Activated T-cell treated with anti-CD3 and anti-CD28 coated beads, Interleukin-2, amount 50 U/mL, for 72 hours (primary cell): Measurements from ENCODE around the gene SLC35A3. TPM values are rescaled to one million over a fixed set of nuclear protein-coding genes. Genes with fewer than 3 reads are reported as not detected.

Experiments
- ATAC-seq, 2 donors: fragments of 150-1000 bp; cut with Tn5 transposase; replicated peaks in 1 of 2; 2 replicates each; pipeline ENCODE4 v1.10.0; 2021; ENCODE audit warnings: moderate library complexity in 2 of 2, mild to moderate bottlenecking in 1 of 2
- DNase-seq, 2 donors: peaks; one replicate each; pipeline ENCODE4 v3.0.0; 2021 to 2022; ENCODE audit warnings: mixed read lengths in 1 of 2
- H3K27ac Mint-ChIP-seq: one replicate; pipeline ENCODE4 v1.8.0; 2022; ENCODE audit warnings: mild to moderate bottlenecking, moderate library complexity, mixed read lengths
- H3K27me3 Mint-ChIP-seq: one replicate; pipeline ENCODE4 v1.8.0; 2022; ENCODE audit warnings: low read depth, mixed read lengths
- H3K36me3 Mint-ChIP-seq, 2 donors: one replicate each; pipeline ENCODE4 v1.8.0; 2022; ENCODE audit warnings: mixed read lengths in 2 of 2, mild to moderate bottlenecking in 1 of 2; ENCODE audit not compliant: insufficient read depth in 2 of 2
- H3K4me1 Mint-ChIP-seq: one replicate; pipeline ENCODE4 v1.8.0; 2022; ENCODE audit warnings: low read depth, mixed read lengths
- H3K4me3 Mint-ChIP-seq, 2 donors: one replicate each; pipeline ENCODE4 v1.8.0; 2022; ENCODE audit warnings: mild to moderate bottlenecking in 2 of 2, mixed read lengths in 2 of 2, moderate library complexity in 2 of 2
- H3K9me3 Mint-ChIP-seq, 2 donors: one replicate each; pipeline ENCODE4 v1.8.0; 2022; ENCODE audit warnings: mixed read lengths in 2 of 2
- total RNA-seq, 2 donors: library from RNA; stranded (reverse); gene quantifications; one replicate each; pipeline ENCODE4 v1.2.3, GENCODE V29; 2022

The SLC35A3 gene
- total RNA-seq, 2 donors from 2014 or later, result 17.2 to 19.2 TPM

DNA sequence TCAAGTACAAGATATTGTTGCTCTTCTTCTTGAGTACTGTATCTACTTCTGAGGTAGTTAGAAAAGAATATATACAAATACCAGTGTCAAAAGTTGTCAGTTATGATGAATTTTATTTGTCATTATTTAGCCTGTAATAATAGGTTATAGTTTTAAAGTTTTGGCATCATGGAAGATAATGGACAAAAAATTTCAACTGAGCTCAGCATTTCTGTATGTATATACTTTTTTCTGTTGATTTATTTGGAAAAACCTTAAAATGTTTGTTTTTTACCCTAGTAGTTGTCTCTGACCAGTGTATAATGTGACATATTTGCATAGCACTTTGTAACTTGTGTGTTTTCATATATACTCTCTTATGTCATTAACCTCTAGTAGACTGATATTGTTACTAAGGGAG lies 11.1 kb downstream of the SLC35A3 start:
- no peaks in the 10 kb centered on the region for H3K27me3 Mint-ChIP-seq
- no peak overlapping the region for H3K4me3 Mint-ChIP-seq
- peaks cover 2 to 9% of the 10 kb centered on the region in 2 donors for H3K36me3 Mint-ChIP-seq
- H3K9me3 Mint-ChIP-seq, result peaks cover 0 to 2% of the 10 kb centered on the region in 2 donors
- H3K4me1 Mint-ChIP-seq, result no peaks in the 10 kb centered on the region
- DNase-seq, result no peak
- no peak overlapping the region for H3K27ac Mint-ChIP-seq
- ATAC-seq, result no peak

DNA sequence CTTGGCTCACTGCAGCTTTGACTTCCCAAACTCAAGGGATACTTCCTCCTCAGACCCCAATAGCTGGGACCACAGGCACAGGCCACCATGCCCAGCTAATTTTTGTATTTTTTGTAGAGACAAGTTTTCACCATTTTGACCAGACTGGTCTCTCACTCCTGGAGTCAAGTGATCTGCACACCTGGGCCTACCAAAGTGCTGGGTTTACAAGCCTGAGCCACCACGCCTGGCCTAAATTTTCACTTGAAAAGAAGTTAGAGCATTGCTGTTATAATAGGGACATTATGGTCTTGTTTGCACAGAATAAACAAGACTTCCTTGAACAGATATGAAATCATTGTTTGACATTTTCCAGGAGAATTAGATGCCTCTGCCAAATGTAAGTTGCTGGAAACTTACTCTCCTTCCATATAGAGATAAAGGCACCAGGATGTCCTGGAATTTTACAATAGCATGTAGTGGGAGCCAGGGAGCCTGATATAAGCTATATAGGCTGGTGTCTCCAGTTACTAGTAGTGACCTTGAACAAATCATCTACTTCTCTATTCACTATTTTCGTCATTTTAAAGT lies 16.9 kb downstream of the SLC35A3 start:
- Mint-ChIP-seq H3K27ac (no peak overlapping the region), H3K27me3 (no peaks in the 10 kb centered on the region), H3K4me3 (no peak overlapping the region), H3K9me3 (peaks cover 0 to 2% of the 10 kb centered on the region in 2 donors), H3K36me3 (peaks cover 5 to 17% of the 10 kb centered on the region in 2 donors), H3K4me1 (no peaks in the 10 kb centered on the region)
- no peak for ATAC-seq
- DNase-seq, result no peak

DNA sequence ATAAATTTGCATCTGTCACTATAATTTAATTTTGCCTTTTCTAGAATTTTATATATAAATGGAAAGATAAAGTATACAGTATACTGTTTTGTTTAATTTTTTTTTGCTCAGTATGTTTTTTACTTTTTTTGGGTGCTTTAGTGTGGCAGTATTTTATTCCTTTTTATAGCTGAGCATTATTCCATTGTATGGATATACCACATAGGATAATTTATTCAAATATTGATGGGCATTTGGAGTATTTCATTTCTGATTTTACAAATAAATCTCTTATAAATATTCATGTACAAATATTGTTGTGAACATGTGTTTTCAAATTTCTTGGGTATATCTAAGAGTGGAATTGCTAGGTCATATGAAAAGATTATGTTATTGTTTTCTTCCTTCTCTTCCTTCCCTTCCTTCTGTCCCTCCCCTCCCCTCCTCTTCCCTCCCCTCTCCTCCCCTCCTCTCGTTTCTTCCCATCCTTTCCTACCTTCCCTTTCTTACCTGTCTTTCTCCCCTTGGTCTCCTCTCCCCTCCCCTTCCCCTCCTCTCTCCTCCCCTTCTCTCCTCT lies 18.5 kb downstream of the SLC35A3 start:
- ATAC-seq, result no peak
- Mint-ChIP-seq H3K4me3 (no peak overlapping the region), H3K4me1 (peaks cover 10% of the 10 kb centered on the region), H3K9me3 (peaks cover 0 to 2% of the 10 kb centered on the region in 2 donors), H3K27me3 (no peaks in the 10 kb centered on the region), H3K27ac (no peak overlapping the region), H3K36me3 (peaks cover 3 to 31% of the 10 kb centered on the region in 2 donors)
- no peak for DNase-seq

DNA sequence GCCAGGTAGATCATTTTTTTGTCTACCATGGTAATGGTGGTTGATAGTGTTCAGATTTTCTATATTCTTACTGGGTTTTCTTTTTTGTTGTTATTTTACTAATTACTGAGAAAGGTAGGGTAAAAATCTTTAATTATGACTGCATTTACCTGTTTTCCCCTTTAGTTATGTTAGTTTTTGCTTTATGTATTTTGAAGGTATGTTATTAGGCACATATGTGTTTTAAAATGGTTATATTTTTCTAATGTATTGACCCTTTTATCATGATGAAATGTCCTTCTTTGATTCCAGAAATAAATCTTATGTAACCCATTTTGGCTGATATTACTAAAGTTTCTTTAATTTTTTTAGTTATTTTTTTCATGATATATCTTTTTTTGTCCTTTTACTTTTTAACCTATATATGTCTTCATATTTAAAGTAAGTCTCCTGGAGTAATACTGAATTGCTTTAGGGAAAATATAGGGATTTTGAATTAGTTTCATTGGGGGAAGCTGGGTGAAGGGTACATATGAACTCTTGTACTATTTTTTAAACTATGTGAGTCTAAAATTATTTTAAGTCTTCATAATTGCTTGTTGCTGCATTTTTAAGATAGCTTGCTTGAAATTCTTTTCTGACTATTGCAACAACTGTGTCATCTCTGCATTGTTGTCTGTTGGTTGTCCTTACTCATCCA lies 22.4 kb downstream of the SLC35A3 start:
- Mint-ChIP-seq H3K36me3 (peaks cover 5 to 33% of the 10 kb centered on the region in 2 donors), H3K27ac (peak overlapping the region; percentile 63)
- ATAC-seq, result no peak

DNA sequence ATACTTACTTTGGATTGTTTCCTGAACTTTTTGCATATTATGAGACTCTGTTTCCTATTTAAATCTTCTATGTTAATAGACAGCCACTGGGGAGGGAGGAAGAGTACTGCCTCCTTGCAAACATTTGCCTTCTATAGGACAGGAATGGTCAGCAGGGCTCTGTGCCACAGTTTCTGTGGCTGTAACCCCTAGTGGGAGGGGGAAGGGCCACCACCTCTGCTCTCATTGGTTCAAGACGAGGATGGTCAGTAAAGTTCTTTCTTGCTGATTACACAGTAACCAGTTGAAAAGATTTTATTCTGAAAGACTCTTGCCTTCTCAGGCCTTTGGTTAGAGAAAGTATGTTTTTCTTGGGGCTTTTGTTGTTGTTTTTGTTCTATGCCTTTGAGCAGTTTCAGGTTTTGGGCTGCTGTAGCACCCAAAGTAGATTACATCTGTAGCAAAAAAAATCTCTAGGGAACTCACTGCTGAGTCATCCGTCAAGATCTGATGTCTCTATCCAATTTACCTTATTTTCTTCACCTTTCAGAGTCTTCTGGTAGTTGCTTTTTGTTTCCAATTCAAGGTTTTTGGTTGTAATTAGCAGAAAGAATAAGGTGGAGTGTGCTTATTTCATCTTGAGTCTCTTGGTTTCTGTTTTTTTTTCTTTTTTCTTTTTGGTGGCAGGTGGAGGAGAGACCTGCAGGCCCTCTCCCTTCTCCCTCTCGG lies 23.1 kb downstream of the SLC35A3 start:
- Mint-ChIP-seq H3K4me3 (no peak overlapping the region), H3K27me3 (no peaks in the 10 kb centered on the region), H3K27ac (peak overlapping the region; percentile 63)

More for the DNA sequence above, 22.4 kb downstream of the SLC35A3 start:
- H3K27me3 Mint-ChIP-seq, result no peaks in the 10 kb centered on the region
- DNase-seq, result no peak
- no peak overlapping the region for H3K4me3 Mint-ChIP-seq
- H3K4me1 Mint-ChIP-seq, result peaks cover 12% of the 10 kb centered on the region
- no peaks in the 10 kb centered on the region for H3K9me3 Mint-ChIP-seq

DNA sequence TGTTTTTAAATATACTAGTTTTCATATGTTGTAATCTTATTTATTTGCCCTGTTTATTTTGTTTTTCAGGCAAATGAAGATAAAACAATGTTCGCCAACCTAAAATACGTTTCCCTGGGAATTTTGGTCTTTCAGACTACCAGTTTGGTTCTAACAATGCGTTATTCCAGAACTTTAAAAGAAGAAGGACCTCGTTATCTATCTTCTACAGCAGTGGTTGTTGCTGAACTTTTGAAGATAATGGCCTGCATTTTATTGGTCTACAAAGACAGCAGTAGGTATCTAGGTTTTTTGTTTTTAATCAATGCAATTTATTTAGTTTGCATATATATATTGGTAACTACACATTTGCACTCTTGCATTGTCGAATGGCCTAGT lies 23.7 kb downstream of the SLC35A3 start:
- DNase-seq, result no peak
- H3K4me3 Mint-ChIP-seq, result no peak overlapping the region
- peaks cover 12% of the 10 kb centered on the region for H3K4me1 Mint-ChIP-seq
- no peaks in the 10 kb centered on the region for H3K27me3 Mint-ChIP-seq
- H3K36me3 Mint-ChIP-seq, result peaks cover 5 to 33% of the 10 kb centered on the region in 2 donors
- H3K27ac Mint-ChIP-seq, result peak overlapping the region; percentile 57
- no peaks in the 10 kb centered on the region for H3K9me3 Mint-ChIP-seq
- ATAC-seq, result no peak

More for the DNA sequence above, 23.1 kb downstream of the SLC35A3 start:
- DNase-seq, result no peak
- H3K36me3 Mint-ChIP-seq, result peaks cover 5 to 33% of the 10 kb centered on the region in 2 donors
- H3K4me1 Mint-ChIP-seq, result peaks cover 12% of the 10 kb centered on the region
- no peak for ATAC-seq
- H3K9me3 Mint-ChIP-seq, result no peaks in the 10 kb centered on the region

DNA sequence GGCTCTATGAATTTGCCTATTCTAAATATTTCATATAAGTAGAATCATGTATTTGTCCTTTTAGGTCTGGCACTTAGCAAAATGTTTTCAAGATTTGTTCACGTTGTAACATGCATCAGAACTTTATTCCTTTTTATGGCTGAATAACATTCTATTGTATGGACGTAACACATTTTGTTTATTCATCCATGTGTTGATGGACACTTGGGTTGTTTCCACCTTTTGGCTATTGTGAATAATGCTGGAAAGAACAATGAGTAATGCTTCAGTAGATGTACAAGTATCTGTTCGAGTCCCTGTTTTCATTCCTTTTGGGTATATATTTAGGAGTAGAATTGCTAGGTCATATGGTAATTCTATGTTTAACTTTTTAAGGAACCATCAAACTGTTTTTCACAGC lies 24.7 kb downstream of the SLC35A3 start:
- DNase-seq (no peak), ATAC-seq (no peak)
- no peak overlapping the region for H3K4me3 Mint-ChIP-seq
- H3K4me1 Mint-ChIP-seq, result peaks cover 12% of the 10 kb centered on the region
- H3K36me3 Mint-ChIP-seq, result peaks cover 5 to 33% of the 10 kb centered on the region in 2 donors
- H3K9me3 Mint-ChIP-seq, result no peaks in the 10 kb centered on the region
- H3K27ac Mint-ChIP-seq, result no peak overlapping the region
- H3K27me3 Mint-ChIP-seq, result no peaks in the 10 kb centered on the region

DNA sequence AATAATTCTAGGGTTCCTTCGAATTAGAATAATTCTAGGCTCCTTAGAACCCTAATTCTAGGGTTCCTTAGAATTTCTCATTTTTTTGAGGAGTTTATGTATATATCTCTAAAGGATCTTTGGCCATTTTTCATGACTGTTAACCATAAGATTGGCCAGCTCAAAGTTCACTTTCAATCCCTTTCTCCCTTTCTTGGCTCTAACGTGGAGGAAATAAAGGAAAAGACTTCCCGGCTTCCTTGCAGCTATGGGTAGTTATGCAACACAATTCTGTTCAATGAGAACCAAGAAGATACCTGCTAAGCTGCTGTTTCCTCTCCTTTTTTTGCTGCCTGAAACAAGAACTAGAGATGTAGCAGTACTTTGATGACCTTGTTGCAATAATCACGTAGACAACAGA lies 27.2 kb downstream of the SLC35A3 start:
- no peak for DNase-seq
- Mint-ChIP-seq H3K9me3 (no peaks in the 10 kb centered on the region), H3K4me1 (peaks cover 12% of the 10 kb centered on the region), H3K27me3 (no peaks in the 10 kb centered on the region), H3K4me3 (no peak overlapping the region), H3K27ac (no peak overlapping the region), H3K36me3 (peaks cover 2 to 29% of the 10 kb centered on the region in 2 donors)
- no peak for ATAC-seq

DNA sequence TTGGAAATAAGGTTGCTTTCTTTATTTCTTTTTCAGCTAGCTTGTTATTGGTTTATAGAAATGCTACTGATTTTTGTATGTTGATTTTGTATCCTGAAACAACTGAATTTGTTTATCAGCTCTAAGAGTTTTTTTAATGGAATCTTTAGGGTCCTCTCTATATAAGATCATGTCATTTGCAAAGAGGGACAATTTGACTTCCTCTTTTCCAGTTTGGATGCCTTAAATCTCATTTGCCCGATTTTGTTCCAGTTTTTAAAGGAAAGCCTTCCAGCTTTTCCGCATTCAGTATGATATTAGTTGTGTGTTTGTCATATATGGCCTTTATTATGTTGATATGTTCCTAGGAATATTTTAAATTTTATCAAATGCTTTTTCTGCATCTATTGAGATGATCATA lies 31.7 kb downstream of the SLC35A3 start:
- no peak overlapping the region for H3K27ac Mint-ChIP-seq
- H3K36me3 Mint-ChIP-seq, result peaks cover 13 to 24% of the 10 kb centered on the region in 2 donors

DNA sequence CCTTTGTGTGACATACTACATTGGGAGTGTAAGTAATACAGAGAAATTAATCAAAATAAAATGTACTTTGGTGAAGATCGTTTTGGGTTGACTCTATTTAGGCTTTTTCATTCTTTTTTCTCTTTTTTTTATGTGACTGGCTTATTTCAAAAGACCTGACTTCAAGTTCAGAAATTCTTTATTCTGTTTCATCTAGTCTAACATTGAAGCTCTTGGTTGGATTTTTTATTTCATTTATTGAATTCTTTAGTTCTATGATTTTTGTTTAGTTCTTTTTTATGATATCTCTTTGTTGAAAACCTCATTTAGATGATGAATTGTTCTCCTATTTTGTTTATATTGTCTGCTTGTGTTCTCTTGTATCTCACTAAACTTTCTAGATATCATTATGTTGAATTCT lies 35.6 kb downstream of the SLC35A3 start:
- DNase-seq (no peak), ATAC-seq (no peak)
- Mint-ChIP-seq H3K36me3 (peaks cover 13 to 24% of the 10 kb centered on the region in 2 donors), H3K9me3 (peaks cover 0 to 6% of the 10 kb centered on the region in 2 donors), H3K4me3 (no peak overlapping the region), H3K27me3 (no peaks in the 10 kb centered on the region), H3K4me1 (no peaks in the 10 kb centered on the region), H3K27ac (no peak overlapping the region)

More for the DNA sequence above, 31.7 kb downstream of the SLC35A3 start:
- H3K4me3 Mint-ChIP-seq, result no peak overlapping the region
- no peaks in the 10 kb centered on the region for H3K27me3 Mint-ChIP-seq
- peaks cover 0 to 6% of the 10 kb centered on the region in 2 donors for H3K9me3 Mint-ChIP-seq
- no peak for ATAC-seq
- no peak for DNase-seq
- H3K4me1 Mint-ChIP-seq, result no peaks in the 10 kb centered on the region

DNA sequence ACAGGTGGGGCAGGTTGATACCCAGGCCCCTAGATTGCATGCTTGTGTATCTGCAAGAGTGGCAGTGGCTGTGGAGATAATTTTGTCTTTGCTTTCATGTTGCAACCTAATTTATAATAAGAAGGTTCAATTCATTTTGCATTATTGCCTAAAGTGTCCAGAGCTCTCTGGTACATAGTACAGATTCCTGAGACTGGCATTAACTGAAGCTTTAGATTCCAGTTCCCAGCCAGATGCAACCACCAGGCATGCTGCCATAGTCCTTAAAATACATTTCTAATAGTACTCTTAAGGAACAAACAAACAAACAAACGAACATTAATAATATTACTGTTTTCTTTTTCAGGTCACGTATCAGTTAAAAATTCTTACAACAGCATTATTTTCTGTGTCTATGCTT lies 36.9 kb downstream of the SLC35A3 start:
- H3K36me3 Mint-ChIP-seq, result peaks cover 13 to 18% of the 10 kb centered on the region in 2 donors
- DNase-seq, result no peak
- no peak overlapping the region for H3K4me3 Mint-ChIP-seq
- H3K9me3 Mint-ChIP-seq, result peaks cover 0 to 6% of the 10 kb centered on the region in 2 donors
- H3K4me1 Mint-ChIP-seq, result no peaks in the 10 kb centered on the region
- no peaks in the 10 kb centered on the region for H3K27me3 Mint-ChIP-seq
- ATAC-seq, result no peak
- no peak overlapping the region for H3K27ac Mint-ChIP-seq

DNA sequence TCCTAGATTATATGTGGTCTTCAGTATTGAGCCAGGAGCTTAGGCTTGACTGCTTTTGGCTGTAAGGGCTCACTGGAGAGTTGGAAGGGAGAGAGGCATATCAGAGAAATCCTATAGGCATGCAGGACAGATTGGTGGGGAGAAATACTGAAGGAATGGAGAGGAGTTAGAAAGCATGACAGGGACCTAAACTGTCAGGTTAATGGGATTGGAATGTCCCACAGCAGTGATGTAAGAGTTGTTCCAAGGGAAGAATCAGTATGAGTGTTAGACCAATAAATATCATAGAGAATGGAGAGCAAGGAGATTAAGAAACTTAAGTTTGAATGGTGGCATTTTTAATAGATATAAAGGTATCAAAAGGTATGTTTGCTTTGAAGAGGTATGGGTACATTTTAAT lies 39.7 kb downstream of the SLC35A3 start:
- no peaks in the 10 kb centered on the region for H3K4me1 Mint-ChIP-seq
- no peak for DNase-seq
- no peak overlapping the region for H3K27ac Mint-ChIP-seq
- no peak for ATAC-seq
- peaks cover 0 to 6% of the 10 kb centered on the region in 2 donors for H3K9me3 Mint-ChIP-seq
- no peak overlapping the region for H3K4me3 Mint-ChIP-seq
- peaks cover 10 to 14% of the 10 kb centered on the region in 2 donors for H3K36me3 Mint-ChIP-seq
- H3K27me3 Mint-ChIP-seq, result no peaks in the 10 kb centered on the region

DNA sequence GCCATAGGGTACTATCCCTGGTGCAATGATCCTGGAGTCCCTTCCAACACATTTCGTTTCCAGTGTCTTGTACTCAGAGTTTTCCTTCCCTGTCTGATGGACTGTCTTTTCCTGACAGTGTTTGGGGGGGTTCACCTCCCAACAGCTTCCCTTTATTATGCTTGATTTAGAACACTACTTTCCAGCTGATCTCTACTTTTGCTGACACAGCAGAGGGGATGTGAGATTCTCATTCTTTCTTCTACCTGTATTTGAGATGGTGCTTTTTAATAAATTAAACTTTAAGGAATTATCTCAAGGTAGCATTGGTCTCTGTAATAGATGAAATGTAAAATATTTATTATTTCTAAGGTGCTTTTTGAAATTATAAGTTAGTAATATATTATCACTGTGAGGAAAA lies 41.0 kb downstream of the SLC35A3 start:
- DNase-seq (no peak), ATAC-seq (no peak)
- Mint-ChIP-seq H3K27me3 (no peaks in the 10 kb centered on the region), H3K27ac (no peak overlapping the region), H3K36me3 (peaks cover 2 to 3% of the 10 kb centered on the region in 2 donors), H3K9me3 (peaks cover 0 to under 1% of the 10 kb centered on the region in 2 donors), H3K4me1 (no peaks in the 10 kb centered on the region), H3K4me3 (no peak overlapping the region)
